Fibroblast of lung (primary cell): Measurements from ENCODE around the gene ITGB8. TPM values are rescaled to one million over a fixed set of nuclear protein-coding genes. Genes with fewer than 3 reads are reported as not detected.

ENCODE experiments used
- DNase-seq, 2 donors: peaks; one replicate each; pipeline versions ENCODE4 v3.0.0 to v3.0.0-alpha.2; 2010; ENCODE audit warnings: low read depth in 2 of 2
- H2AFZ ChIP-seq: 2 replicates; pipeline ENCODE4 v1.5.1; 2012; ENCODE audit warnings: low read length, control low read depth, inconsistent platforms
- H3K27ac ChIP-seq: 2 replicates; pipeline ENCODE4 v1.5.1; 2011; ENCODE audit warnings: low read length, control low read depth; ENCODE audit not compliant: insufficient read depth
- H3K27me3 ChIP-seq: 2 replicates; pipeline ENCODE4 v1.5.1; 2011; ENCODE audit warnings: mild to moderate bottlenecking, low read length; ENCODE audit not compliant: control insufficient read depth, insufficient read depth
- H3K36me3 ChIP-seq: 2 replicates; pipeline ENCODE4 v1.5.1; 2011; ENCODE audit warnings: low read length; ENCODE audit not compliant: control insufficient read depth, insufficient read depth
- H3K4me1 ChIP-seq: 2 replicates; pipeline ENCODE4 v1.5.1; 2011; ENCODE audit warnings: low read length; ENCODE audit not compliant: control insufficient read depth, insufficient read depth; ENCODE audit errors: extremely low read depth
- H3K4me2 ChIP-seq: 2 replicates; pipeline ENCODE4 v1.5.1; 2011; ENCODE audit warnings: low read length, control low read depth; ENCODE audit not compliant: insufficient read depth; ENCODE audit errors: extremely low read depth
- H3K4me3 ChIP-seq, 4 experiments: fragments of 200-600 bp in 1 of 4; sonication (generic) in 1 of 4; replicated peaks in 1 of 4; 2 replicates each; pipeline ENCODE4 v1.5.1; 2011 to 2016; ENCODE audit warnings: low read length in 4 of 4, low read depth in 3 of 4, mild to moderate bottlenecking in 3 of 4, control low read depth in 2 of 4, inconsistent platforms in 1 of 4, mixed read lengths in 1 of 4; ENCODE audit not compliant: insufficient read depth in 1 of 4; ENCODE audit errors: control extremely low read depth in 1 of 4
- H3K79me2 ChIP-seq: 2 replicates; pipeline ENCODE4 v1.5.1; 2012; ENCODE audit warnings: mild to moderate bottlenecking, low read length, inconsistent platforms; ENCODE audit not compliant: control insufficient read depth, insufficient read depth
- H3K9ac ChIP-seq: 2 replicates; pipeline ENCODE4 v1.5.1; 2011; ENCODE audit warnings: mild to moderate bottlenecking, low read length, control low read depth; ENCODE audit not compliant: insufficient read depth
- H3K9me3 ChIP-seq: 2 replicates; pipeline ENCODE4 v1.5.1; 2012; ENCODE audit warnings: low read depth, low read length; ENCODE audit not compliant: control insufficient read depth, insufficient read depth
- H4K20me1 ChIP-seq: 2 replicates; pipeline ENCODE4 v1.5.1; 2011; ENCODE audit warnings: low read length; ENCODE audit not compliant: control insufficient read depth, insufficient read depth; ENCODE audit errors: extremely low read depth
- EZH2 ChIP-seq: IDR thresholded peaks from 2 replicates; pipeline ENCODE4 v1.5.1; 2012; ENCODE audit warnings: low read length, control low read depth, mild to moderate bottlenecking; ENCODE audit errors: missing control alignments
- polyA plus RNA-seq, 2 donors: library from polyadenylated mRNA; depleted of rRNA in 1 of 2; stranded (reverse) in 1 of 2; unstranded in 1 of 2; fragments of >200 nt; gene quantifications; 2 replicates each; pipeline ENCODE4 v1.2.1, GENCODE V29; 2011 to 2012; ENCODE audit warnings: missing spikeins in 1 of 2
- total RNA-seq: library from RNA; depleted of rRNA; stranded (reverse); fragments of >200 nt; gene quantifications from 2 replicates; pipeline ENCODE4 v1.2.1, GENCODE V29; 2014
- TF ChIP-seq, protein P1 (sequence below), 2 donors: IDR thresholded peaks in 1 of 2; conservative IDR thresholded peaks in 1 of 2; 1 replicate in 1 of 2; 2 replicates in 1 of 2; pipeline ENCODE4 v1.5.1; 2011 to 2012; ENCODE audit warnings: low read length in 2 of 2, control low read depth in 1 of 2, inconsistent platforms in 1 of 2, low read depth in 1 of 2, mild to moderate bottlenecking in 1 of 2

The ITGB8 gene
- total and polyA plus RNA-seq, 2 donors (not counting 1 experiment from before 2014, with no cell fraction given): 3.8 to 100 TPM

DNA sequence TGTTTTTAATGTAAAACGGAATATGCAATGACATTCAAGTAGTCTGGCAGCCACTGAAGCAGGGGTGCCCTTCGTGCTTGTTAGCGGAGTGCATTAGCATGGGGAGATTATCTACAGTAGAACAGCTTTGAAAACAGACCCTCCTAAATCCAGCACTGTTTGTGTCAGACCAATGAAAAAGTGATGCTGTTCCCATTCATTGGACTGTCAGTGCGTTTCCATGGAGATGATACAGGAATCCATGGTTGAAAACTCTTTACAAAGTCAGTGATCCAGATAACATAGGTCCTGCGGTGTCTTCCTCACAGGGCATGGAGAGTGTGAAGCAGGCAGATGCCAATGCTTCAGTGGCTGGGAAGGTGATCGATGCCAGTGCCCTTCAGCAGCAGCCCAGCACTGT, 73.6 kb downstream of the ITGB8 start:
- H3K4me3 ChIP-seq: no peak overlapping the region
- DNase-seq: no peak

DNA sequence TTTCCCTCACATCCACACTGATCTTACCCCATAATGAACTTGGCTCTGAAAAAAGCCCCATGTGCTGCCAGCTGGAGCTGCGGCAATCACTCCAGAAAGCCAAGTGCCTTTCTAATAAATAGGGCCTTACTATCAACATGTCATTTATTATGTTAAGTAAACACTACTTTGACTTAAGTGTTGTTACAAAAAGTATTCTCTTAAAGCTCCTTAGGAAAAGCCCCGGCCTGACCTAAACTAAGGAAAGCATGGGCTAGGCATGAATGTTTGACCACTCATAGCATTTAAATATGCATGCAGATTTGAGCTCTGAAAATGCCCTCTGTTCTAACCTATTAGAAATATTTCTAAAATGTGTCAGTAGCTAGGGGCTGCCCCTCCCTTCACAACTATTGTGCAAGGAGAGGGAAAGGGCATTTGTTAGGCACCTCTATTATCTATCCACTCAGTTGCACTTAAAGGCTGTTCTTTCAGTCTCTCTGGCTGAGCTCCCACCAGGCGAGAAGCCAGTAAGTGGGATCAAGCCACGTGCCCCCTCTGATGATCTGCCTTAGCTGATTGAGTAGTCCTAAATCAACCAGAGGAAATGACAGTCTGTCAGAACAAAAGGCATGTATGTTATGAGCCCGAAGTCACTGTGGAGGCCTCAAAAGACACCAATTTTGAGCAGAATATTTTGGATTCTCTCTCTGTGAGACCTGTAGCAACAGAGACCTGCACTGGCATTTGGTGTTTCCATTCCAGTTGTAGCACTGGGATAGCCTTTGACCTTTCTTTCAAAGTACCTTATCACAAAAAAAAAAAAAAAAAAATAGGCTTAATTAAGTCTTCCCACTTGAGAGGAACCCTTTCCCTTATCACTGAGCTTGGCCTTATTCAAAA, 77.1 kb downstream of the ITGB8 start:
- Histone ChIP-seq H3K27ac (no peak overlapping the region), H3K4me1 (peaks cover 3% of the 10 kb centered on the region), H3K4me2 (no peak overlapping the region), H3K36me3 (no peaks in the 10 kb centered on the region), H4K20me1 (no peaks in the 10 kb centered on the region), H3K9ac (no peak overlapping the region), H3K9me3 (no peaks in the 10 kb centered on the region), H2AFZ (no peak overlapping the region), H3K4me3 (no peak overlapping the region), H3K27me3 (no peaks in the 10 kb centered on the region), H3K79me2 (no peaks in the 10 kb centered on the region)
- TF ChIP-seq, protein P1, sequence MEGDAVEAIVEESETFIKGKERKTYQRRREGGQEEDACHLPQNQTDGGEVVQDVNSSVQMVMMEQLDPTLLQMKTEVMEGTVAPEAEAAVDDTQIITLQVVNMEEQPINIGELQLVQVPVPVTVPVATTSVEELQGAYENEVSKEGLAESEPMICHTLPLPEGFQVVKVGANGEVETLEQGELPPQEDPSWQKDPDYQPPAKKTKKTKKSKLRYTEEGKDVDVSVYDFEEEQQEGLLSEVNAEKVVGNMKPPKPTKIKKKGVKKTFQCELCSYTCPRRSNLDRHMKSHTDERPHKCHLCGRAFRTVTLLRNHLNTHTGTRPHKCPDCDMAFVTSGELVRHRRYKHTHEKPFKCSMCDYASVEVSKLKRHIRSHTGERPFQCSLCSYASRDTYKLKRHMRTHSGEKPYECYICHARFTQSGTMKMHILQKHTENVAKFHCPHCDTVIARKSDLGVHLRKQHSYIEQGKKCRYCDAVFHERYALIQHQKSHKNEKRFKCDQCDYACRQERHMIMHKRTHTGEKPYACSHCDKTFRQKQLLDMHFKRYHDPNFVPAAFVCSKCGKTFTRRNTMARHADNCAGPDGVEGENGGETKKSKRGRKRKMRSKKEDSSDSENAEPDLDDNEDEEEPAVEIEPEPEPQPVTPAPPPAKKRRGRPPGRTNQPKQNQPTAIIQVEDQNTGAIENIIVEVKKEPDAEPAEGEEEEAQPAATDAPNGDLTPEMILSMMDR (conservative IDR thresholded peaks at IDR 0.05 in 1 of 2, IDR thresholded peaks at IDR 0.05 in 1 of 2; ENCODE audit: low read depth in 1 of 2, low read length in 2 of 2): no peak
- no peak for TF ChIP-seq EZH2
- DNase-seq: peak; percentile 76 to 80

More for the DNA sequence above, 73.6 kb downstream of the ITGB8 start:
- H3K9ac ChIP-seq: no peak overlapping the region
- H3K79me2 ChIP-seq: no peaks in the 10 kb centered on the region
- no peaks in the 10 kb centered on the region for H3K27me3 ChIP-seq
- H3K27ac ChIP-seq: no peak overlapping the region
- no peaks in the 10 kb centered on the region for H3K36me3 ChIP-seq
- peaks cover 3% of the 10 kb centered on the region for H3K4me1 ChIP-seq
- no peaks in the 10 kb centered on the region for H4K20me1 ChIP-seq
- H3K4me2 ChIP-seq: no peak overlapping the region
- H2AFZ ChIP-seq: no peak overlapping the region
- no peak for TF ChIP-seq EZH2
- TF ChIP-seq, protein P1 (conservative IDR thresholded peaks at IDR 0.05 in 1 of 2, IDR thresholded peaks at IDR 0.05 in 1 of 2; ENCODE audit: low read depth in 1 of 2, low read length in 2 of 2): no peak
- H3K9me3 ChIP-seq: no peaks in the 10 kb centered on the region

DNA sequence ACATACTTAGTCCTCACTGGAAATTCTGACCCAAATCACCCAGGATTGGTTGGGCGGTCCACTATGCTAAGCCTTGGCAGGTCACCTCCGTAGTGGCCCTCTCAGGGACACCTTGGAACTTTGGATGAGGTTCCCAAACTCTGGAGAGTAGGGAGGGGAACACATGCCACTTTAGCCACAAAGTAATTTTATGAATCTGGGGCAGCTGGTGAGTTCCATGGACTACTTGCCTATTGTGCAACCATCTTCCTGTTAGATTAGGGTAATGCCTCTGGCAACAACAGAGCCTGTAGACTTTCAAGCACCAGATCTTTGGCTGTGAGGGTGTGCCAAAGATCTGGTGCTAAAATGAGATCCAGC, 77.7 kb downstream of the ITGB8 start:
- no peak overlapping the region for H3K4me3 ChIP-seq
- H3K9me3 ChIP-seq: no peaks in the 10 kb centered on the region
- H3K27me3 ChIP-seq: no peaks in the 10 kb centered on the region
- no peaks in the 10 kb centered on the region for H3K79me2 ChIP-seq
- H2AFZ ChIP-seq: no peak overlapping the region
- H3K4me1 ChIP-seq: peaks cover 3% of the 10 kb centered on the region
- H3K27ac ChIP-seq: no peak overlapping the region
- no peaks in the 10 kb centered on the region for H3K36me3 ChIP-seq
- TF ChIP-seq, protein P1 (conservative IDR thresholded peaks at IDR 0.05 in 1 of 2, IDR thresholded peaks at IDR 0.05 in 1 of 2; ENCODE audit: low read depth in 1 of 2, low read length in 2 of 2): no peak
- no peak for TF ChIP-seq EZH2
- DNase-seq: peak; percentile 60 to 61
- H4K20me1 ChIP-seq: no peaks in the 10 kb centered on the region
- H3K9ac ChIP-seq: no peak overlapping the region
- H3K4me2 ChIP-seq: no peak overlapping the region
